HepG2 (cell line): Measurements from ENCODE around the gene POMT1. TPM values are rescaled to one million over a fixed set of nuclear protein-coding genes. Genes with fewer than 3 reads are reported as not detected.
A peak's percentile ranks its signal among the peaks of the same experiment; 100 is the strongest.

Experiments
- AKAP8 ChIP-seq: sonication (generic); formaldehyde crosslinking; IDR thresholded peaks from 2 replicates; pipeline ENCODE4 v1.5.1; 2020; ENCODE audit warnings: mild to moderate bottlenecking, missing genetic modification reagents
- ARID3A ChIP-seq: IDR thresholded peaks from 2 replicates; pipeline ENCODE4 v1.6.1; 2012; ENCODE audit warnings: low read depth, low read length, improper control_type of control experiment
- ASH2L ChIP-seq: fragments of 300-600, 200-600 bp; sonication (generic); IDR thresholded peaks from 2 replicates; pipeline ENCODE4 v1.7.0; 2017; ENCODE audit warnings: low read depth, mild to moderate bottlenecking, moderate library complexity, mixed read lengths, low read length; ENCODE audit not compliant: insufficient read length
- CHD4 ChIP-seq: fragments of 200-600 bp; sonication (generic); IDR thresholded peaks from 2 replicates; pipeline ENCODE4 v1.7.0; 2017; ENCODE audit warnings: mild to moderate bottlenecking, low read length, borderline replicate concordance
- DDIT3 ChIP-seq: sonication (generic); formaldehyde crosslinking; IDR thresholded peaks from 2 replicates; pipeline ENCODE4 v1.4.0; 2020; ENCODE audit warnings: mild to moderate bottlenecking, missing genetic modification reagents
- ESRRA ChIP-seq: sonication (generic); formaldehyde crosslinking; IDR thresholded peaks from 2 replicates; pipeline ENCODE4 v1.5.1; 2020; ENCODE audit warnings: mild to moderate bottlenecking, low read depth, missing genetic modification reagents
- ETS1 ChIP-seq: sonication (generic); formaldehyde crosslinking; IDR thresholded peaks from 2 replicates; pipeline ENCODE4 v1.4.0; 2020; ENCODE audit warnings: missing genetic modification reagents
- FOXM1 ChIP-seq: sonication (generic); formaldehyde crosslinking; IDR thresholded peaks from 2 replicates; pipeline ENCODE4 v1.5.0; 2020; ENCODE audit warnings: missing genetic modification reagents
- GATAD2A ChIP-seq: IDR thresholded peaks from 2 replicates; pipeline ENCODE4 v1.6.1; 2016
- GPBP1L1 ChIP-seq: sonication (generic); formaldehyde crosslinking; IDR thresholded peaks from 2 replicates; pipeline ENCODE4 v1.5.0; 2020; ENCODE audit warnings: mild to moderate bottlenecking, missing genetic modification reagents
- HNF4A ChIP-seq: sonication (generic); formaldehyde crosslinking; IDR thresholded peaks from 2 replicates; pipeline ENCODE4 v1.4.0; 2020; ENCODE audit warnings: missing genetic modification reagents
- NR2F1 ChIP-seq, 2 experiments: fragments of 450-650 bp in 1 of 2; formaldehyde crosslinking in 1 of 2; IDR thresholded peaks; 2 replicates each; pipeline versions ENCODE4 v1.5.0 to v1.6.1; 2016 to 2020; ENCODE audit warnings: mild to moderate bottlenecking in 1 of 2, missing compliant biosample characterization in 1 of 2, missing genetic modification reagents in 1 of 2, moderate library complexity in 1 of 2
- PITX1 ChIP-seq: sonication (generic); formaldehyde crosslinking; IDR thresholded peaks from 2 replicates; pipeline ENCODE4 v1.5.1; 2020; ENCODE audit warnings: mild to moderate bottlenecking, missing genetic modification reagents
- YEATS4 ChIP-seq: sonication (generic); formaldehyde crosslinking; IDR thresholded peaks from 2 replicates; pipeline ENCODE4 v1.4.0; 2020; ENCODE audit warnings: missing genetic modification reagents, borderline replicate concordance
- ZNF451 ChIP-seq: sonication (generic); formaldehyde crosslinking; IDR thresholded peaks from 2 replicates; pipeline ENCODE4 v1.5.0; 2020; ENCODE audit warnings: mild to moderate bottlenecking, missing genetic modification reagents
- ZNF607 ChIP-seq: sonication (generic); formaldehyde crosslinking; IDR thresholded peaks from 2 replicates; pipeline ENCODE4 v1.5.1; 2020; ENCODE audit warnings: missing genetic modification reagents, mild to moderate bottlenecking, borderline replicate concordance
- ZNF639 ChIP-seq: conservative IDR thresholded peaks from 2 replicates; pipeline ENCODE4 v1.6.1; 2018; ENCODE audit warnings: missing genetic modification reagents
- ZNF678 ChIP-seq: sonication (generic); formaldehyde crosslinking; IDR thresholded peaks from 2 replicates; pipeline ENCODE4 v1.4.0; 2020; ENCODE audit warnings: mild to moderate bottlenecking, missing genetic modification reagents
- ZNF737 ChIP-seq: sonication (generic); formaldehyde crosslinking; IDR thresholded peaks from 2 replicates; pipeline ENCODE4 v1.5.0; 2020; ENCODE audit warnings: missing genetic modification reagents, mild to moderate bottlenecking, borderline replicate concordance
- ZNF740 ChIP-seq: sonication (generic); formaldehyde crosslinking; IDR thresholded peaks from 2 replicates; pipeline ENCODE4 v1.4.0; 2020; ENCODE audit warnings: missing genetic modification reagents
- ZNF800 ChIP-seq: sonication (generic); formaldehyde crosslinking; IDR thresholded peaks from 2 replicates; pipeline ENCODE4 v1.4.0; 2020; ENCODE audit warnings: missing genetic modification reagents
- polyA plus RNA-seq, 8 experiments: library from polyadenylated mRNA; depleted of rRNA in 3 of 8; stranded (reverse) in 7 of 8; unstranded in 1 of 8; fragments of >200 nt; fragmentation: Illumina TruSeq in 4 of 8; extraction: Trizol in 4 of 8; gene quantifications; 2 replicates each; pipeline versions ENCODE4 v1.2.1 to v1.2.3, GENCODE V29; 2011 to 2016; ENCODE audit warnings: low read depth in 4 of 8, missing spikeins in 1 of 8, mixed read lengths in 1 of 8; ENCODE audit not compliant: insufficient read depth in 1 of 8
- total RNA-seq, 5 experiments: library from RNA; depleted of rRNA; stranded (reverse); fragments of >200 nt; fragmentation: Illumina TruSeq; extraction: Trizol; gene quantifications; 2 replicates each; pipeline ENCODE4 v1.2.3, GENCODE V29; 2016; ENCODE audit warnings: low read depth in 1 of 5

The POMT1 gene
- total and polyA plus RNA-seq, 2 of the 13 experiments (the other 11 are each of a cell fraction or from before 2014, with no cell fraction given), result 21.6 to 22.7 TPM

- TF ChIP-seq ARID3A (no peak), ZNF639 (CRISPR knock-in tag) (no peak), ZNF737 (CRISPR knock-in tag) (no peak), PITX1 (CRISPR knock-in tag) (0 out of 2 replicates have a peak, but pooled peaks have one; percentile 51), ASH2L (no peak), YEATS4 (CRISPR knock-in tag) (peak; percentile 70), ZNF607 (CRISPR knock-in tag) (no peak; the same call in 1 of the 2 replicates), CHD4 (no peak), NR2F1 (CRISPR knock-in tag; IDR thresholded peaks at IDR 0.05) (0 out of 4 replicates have a peak, but pooled peaks of 1 of the 2 experiments have one; percentile 12), ESRRA (CRISPR knock-in tag) (no peak), FOXM1 (CRISPR knock-in tag) (no peak), ETS1 (CRISPR knock-in tag) (no peak), ZNF740 (CRISPR knock-in tag) (no peak), HNF4A (CRISPR knock-in tag) (peak; percentile 43; the same call in 1 of the 2 replicates), ZNF800 (CRISPR knock-in tag) (peak; percentile 83), ZNF678 (CRISPR knock-in tag) (no peak), AKAP8 (no peak), ZNF451 (CRISPR knock-in tag) (peak; percentile 70; the same call in 1 of the 2 replicates), DDIT3 (CRISPR knock-in tag) (no peak), GATAD2A (CRISPR knock-in tag) (peak; percentile 47; the same call in 1 of the 2 replicates), GPBP1L1 (CRISPR knock-in tag) (no peak)
Observed at GRCh38 chr9:131545003-131545785, 42.5 kb downstream of the POMT1 start, which contains the start of gene PRRT1B (continued).
